Measurements from ENCODE around the gene ANGPTL2.

ANGPTL2 gene

GRCh38 chr9:127049581-127049980 is 72.9 kb downstream of the ANGPTL2 start:
- DNase-seq (ENCODE audit: low read depth): peak; percentile 33

GRCh38 chr9:127049044-127049443 is 73.4 kb downstream of the ANGPTL2 start:
- peak; percentile 91 for DNase-seq (ENCODE audit: low read depth)

- DNase-seq (ENCODE audit: low read depth): no peak
These were observed 74.5 kb downstream of the ANGPTL2 start for GRCh38 chr9:127047971-127048370.

GRCh38 chr9:127045148-127045547 is 77.3 kb downstream of the ANGPTL2 start:
- no peak for DNase-seq (ENCODE audit: low read depth)

- DNase-seq (ENCODE audit: low read depth): no peak
These were observed 82.9 kb downstream of the ANGPTL2 start for GRCh38 chr9:127039492-127039891.

- no peak for DNase-seq (ENCODE audit: low read depth)
These were observed 83.9 kb downstream of the ANGPTL2 start for GRCh38 chr9:127038531-127038930.
